NOMO-1 (cell line): ENCODE measurements around the gene KRTAP10-12.

Experiments used
- DNase-seq, 2 experiments: peaks; one replicate each; lab custom pipeline; 2025; ENCODE audit not compliant: unreplicated experiment in 2 of 2; lab: John Stamatoyannopoulos, UW

Gene KRTAP10-12

DNA sequence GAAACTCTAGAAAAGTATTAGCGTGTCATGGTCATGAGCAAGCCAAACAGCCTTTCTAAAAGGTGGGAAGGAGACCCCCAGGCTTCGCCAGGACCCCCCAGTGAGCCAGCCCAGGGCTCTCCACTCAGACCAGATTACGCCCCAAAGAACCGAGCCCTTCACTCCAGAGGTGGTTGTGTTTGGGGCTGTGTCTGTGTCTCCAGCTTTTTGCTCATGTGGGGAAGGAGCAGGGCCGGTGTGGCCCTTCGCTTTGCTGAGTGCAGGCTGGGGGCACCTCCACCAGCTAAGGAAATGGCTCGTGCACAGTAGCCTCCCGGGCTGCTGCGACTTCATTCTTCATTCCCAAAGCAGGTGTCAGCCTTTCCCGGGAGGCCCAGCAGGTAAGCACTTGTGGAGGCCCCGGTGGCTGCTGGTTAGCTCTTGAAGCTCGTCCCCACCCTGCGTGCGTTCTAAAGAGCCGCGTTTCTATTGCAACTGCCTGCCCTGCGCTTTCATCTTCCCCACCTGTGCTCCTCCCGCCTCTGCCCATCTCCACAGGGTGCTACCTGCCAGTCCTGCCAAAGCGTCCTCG lies 13.9 kb downstream of the KRTAP10-12 start:
- DNase-seq, result no peak

DNA sequence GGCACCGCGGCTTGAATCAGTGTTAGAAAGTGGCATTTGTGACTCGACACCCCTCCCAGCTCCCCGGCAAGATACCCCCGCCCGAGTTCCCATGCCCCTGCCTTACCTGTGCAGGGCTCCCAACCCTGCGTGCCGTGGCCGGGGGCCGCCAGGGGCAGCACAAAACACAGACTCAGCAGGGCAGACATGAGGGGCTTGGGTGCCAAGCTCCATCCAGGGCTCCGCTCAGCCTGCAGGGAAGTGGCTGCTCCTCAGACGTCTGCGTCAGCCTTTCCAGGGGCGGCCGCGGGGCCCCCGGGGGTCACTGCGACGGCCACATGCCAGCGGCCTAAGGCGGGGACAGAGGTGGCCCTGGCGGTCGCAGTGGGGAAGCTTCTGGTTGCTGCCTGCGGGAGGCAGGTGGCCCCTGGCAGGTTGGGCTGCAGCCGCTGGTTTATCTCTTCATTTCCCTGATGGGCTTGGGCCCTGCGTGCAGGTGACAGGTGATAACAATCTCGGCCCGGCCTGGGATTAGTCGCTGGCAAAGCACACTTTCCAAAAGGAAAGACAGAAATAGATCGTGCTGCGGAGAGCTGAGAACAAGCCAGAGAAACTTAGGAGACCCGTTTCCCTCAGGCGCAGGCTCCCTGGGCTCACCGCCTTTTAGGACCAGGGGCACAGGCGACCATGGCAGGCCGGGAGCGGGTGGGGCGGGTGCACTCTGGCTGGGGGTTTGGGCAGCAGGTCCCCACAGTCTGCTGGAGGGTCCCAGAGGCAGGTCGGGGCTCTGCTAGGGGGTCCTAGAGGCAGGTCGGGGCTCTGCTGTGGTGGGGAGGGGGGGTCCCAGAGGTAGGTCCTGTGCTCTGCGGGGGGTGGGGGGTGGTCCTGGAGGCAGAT lies 14.6 kb downstream of the KRTAP10-12 start, which contains the start of gene TSPEAR:
TSPEAR (minus strand) TSS at position 246 of the 876 bp plus-strand sequence; CDS start at position 188, 58 bp downstream.
- DNase-seq, result no peak

DNA sequence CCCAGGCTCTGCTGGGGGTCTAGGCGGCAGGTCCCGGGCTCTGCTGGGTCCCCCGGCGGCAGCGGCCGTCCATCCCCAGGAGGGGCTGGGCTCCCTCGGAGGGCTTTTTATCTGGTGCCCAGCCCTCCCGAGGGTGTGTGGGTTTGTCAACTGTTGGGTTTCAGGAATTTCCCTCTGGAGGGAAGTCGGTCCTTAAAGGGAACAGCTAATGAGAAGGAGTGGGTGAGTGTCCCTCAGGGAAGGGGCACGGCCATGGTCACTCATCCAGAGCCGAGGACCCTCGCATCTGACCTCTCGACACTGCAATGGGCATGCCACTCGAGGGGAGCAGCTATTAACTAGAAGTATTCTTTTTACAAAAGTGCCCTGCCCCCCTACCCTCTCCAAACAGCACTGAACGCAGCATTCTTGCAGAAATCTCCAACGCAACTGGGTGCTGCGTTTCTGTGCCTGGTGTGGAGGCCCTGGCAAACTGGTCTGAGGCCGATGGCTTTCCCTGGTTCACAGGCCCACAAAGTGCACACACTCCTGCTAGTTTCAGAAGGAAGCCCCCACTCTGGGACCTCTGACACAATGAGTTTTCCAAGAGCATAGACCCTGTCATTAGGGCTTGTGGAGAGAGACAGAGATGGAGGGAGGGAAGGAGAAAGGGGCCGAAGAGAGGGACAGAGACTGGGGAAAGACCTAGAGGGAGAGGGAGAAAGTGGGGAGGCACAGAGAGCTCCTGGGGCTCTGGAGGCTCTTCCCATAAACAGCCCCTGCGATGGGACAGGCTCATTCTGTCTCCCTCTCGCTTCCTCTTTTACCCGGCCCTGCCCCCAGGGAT lies 15.4 kb downstream of the KRTAP10-12 start:
- no peak for DNase-seq

DNA sequence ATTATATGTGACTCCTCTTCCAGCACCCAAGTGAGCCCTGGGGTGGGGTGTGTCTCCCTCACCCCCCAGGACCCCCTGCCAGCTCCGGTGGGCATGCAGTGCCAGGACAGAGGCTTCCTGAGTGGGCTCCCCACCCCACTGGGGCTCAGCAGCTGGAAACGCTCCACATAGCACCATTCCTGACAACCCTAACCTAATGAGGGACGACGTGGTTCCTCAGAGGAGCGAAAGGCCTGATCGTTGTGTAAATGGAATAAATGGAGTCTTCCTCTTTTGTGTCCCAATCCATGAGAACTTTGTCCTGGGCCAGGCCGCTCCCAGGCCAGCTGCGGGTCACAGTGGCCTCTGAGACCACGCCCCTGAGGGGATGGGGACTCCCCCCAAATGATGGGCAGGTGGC lies 16.2 kb downstream of the KRTAP10-12 start:
- DNase-seq, result no peak

DNA sequence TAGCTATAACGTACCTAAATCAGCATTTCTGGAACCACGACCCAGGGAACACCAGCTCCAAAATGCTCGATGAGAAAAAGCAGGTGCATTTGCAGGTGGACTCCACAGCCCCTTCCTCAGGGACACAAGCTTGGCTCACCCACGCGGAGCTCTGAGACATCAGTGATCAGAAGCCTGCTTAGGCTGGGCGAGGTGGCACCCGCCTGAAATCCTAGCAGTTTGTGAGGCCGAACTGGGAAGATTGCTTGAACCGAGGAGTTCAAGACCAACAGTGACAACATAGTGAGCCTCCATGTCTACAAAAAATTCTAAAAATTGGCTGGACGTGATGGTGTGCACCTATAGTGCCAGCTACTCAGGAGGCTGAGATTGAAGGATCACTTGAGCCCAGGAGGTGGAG lies 16.9 kb downstream of the KRTAP10-12 start:
- no peak for DNase-seq

DNA sequence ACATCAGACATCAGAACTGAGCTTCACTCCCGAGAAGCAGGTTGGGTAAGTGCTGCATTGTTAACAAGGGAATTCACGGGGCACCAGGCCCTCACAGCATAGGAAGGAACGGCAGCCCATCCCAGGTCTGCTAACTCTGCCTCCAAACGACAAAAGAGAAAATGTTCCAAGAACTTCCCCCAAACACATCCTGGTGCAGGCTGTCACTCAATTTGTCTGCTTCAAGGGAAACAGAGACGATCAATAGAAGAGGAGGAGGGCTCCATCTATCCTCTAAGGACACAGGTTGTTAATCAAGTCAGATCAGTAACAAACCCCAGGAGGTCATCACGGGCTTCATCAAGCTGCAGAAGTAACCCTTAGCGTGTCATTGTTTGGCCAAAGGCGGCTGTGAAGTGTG lies 17.9 kb downstream of the KRTAP10-12 start:
- DNase-seq, result no peak

DNA sequence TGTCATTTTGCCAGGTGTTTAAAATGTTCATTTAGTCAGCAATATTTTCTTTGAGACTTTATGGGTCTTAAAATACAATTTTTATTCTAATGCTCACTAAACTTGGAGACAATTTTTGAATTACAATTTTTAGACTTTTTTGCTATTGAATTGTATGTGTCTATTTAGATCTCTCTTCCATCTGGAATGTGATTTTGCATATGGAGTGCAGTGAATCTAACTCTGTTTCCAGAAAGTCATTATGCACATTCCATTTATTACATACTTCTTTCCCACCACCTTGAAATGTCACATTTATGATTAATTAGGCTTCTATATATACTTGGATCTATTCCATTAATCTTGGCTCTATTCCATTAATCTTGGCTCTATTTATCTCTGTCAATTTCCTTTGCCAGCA lies 20.0 kb downstream of the KRTAP10-12 start:
- DNase-seq, result no peak

DNA sequence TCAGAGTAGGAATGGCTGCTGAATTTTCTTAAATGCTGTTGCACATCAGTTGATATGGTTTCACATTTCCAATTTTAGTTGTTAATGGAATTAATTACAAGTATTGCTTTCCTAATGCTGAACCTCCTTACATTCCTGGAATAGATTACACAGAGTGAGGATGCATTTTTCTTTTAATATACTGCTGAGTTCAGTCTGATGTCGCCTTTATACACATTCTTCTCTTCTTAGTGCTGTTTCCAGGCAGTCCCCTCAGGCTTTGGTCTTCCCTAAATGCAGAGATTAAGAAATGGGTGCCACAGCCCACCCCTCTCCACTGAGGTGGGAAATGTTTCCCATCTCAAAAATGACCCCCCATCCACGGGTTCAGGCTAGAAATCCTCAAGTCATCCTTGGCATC lies 21.1 kb downstream of the KRTAP10-12 start:
- no peak for DNase-seq

DNA sequence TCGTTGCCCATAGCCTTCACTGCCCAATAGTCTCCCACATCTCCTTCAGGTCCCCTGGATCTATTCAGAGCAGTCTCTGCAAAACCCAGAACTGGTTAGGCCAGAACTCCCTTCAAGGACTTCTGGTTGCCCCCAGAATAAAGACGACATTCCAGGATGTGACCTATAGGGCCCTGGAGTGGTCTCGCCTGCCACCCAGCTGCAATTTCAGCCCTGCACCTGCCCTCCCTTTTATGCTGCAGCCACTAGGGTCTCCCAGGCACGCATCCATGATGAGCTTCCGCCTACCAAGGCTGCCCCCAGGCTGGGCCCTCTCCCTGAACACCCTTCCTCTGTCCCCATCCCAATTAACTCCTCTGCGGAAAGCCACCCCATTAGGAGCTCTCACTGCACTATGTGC lies 21.6 kb downstream of the KRTAP10-12 start:
- DNase-seq, result no peak

DNA sequence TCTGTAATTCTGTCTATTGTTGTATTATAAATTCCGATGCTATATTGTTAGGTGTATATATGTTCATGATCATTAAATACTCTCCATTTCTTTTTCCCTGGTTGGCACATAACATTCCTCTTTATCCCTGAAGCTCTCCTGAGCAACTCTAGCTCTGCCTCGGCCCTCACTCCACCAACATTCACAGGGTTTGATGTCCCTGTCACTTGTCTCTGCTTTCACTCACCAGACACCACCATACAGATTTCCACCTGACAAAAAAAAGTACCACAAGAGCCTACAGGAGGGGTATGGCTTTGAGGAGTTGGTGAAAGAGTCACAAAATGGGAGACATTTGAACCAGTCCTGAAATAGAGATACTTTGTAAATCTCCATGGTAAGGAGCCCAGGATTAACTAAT lies 23.2 kb downstream of the KRTAP10-12 start:
- no peak for DNase-seq

DNA sequence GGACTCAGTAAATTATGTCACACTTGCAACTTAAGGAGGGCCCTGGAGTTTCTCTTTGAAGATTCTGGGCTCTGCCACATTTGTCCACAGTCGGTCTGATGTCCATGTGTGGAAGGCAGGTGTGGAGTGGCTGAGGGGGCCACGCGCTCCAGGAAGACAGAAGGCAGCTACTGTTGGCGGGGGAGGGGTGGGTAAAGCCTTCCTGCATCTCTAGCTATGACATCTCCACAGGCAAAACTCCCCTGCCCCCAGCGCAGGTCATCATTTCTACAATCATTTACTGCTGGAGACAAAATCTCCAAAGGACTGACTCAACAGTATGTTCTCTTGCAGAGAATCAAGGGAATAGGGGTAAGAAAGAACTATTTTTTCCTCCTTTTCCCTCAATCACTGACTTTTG lies 25.8 kb downstream of the KRTAP10-12 start:
- DNase-seq, result no peak

DNA sequence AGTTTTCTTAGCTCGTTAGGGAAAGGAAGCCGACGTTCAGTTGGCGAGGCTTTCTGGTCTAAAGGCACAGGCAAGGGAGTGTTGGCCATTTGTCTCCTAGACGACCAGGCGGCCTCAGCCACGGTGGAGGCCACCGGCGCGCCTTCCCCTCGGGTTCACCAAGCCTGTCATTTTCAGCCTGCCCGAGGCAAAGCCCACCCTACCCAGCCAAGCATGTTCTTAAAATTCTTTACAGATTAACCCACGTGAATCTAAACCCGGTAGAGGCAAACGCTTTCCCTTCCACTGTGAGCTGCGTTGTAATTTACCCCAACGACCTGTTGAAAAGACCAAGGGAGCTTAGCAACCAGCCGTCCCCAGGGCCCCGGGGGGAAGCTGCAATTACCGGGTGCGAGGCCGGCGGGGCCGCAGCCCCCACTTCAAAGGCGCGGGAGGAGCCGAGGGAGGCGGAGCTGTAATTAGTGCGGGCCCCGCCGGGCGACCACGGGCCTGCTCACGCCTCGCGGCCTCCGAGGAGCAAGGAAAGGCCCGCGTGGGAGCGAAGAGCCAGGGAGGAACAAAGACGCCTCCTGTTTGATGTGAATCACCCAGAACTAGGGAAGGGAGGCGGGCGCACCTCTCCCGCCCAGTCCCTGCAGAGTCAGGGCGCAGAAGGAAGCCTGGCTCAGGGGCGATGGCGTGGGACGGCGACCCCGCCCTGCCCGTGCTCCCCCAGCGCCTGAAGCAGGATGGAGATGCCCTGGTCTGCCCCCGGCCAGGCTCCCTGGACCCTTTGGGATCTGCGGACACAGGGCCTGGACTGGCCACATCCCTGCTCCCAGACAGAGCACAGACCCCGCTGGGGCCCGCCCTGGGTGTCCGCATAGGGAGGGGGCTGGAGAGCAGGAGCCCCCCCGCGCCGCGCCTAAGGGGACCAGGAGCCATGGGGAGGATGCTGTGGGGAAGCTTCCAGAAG lies 26.5 kb downstream of the KRTAP10-12 start:
- DNase-seq, result no peak

DNA sequence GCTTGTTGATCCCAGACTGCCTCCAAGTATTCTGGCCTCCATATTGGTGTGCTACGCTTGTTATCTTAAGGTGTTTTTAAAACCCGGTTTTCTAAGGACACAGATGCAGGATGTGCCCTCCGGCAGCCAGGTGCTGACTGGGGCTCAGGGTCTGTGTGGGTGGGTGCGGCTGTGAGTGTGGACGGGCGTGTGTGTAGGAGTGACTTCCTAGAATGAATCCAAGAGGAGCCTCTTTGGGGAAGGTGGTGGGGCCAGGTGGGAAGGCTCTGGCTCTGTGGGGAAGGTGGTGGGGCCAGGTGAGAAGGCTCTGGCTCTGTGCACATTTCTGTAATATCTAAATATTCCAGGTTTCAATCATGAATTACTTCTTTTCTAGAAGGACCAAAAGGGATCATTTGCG lies 27.2 kb downstream of the KRTAP10-12 start:
- DNase-seq, result no peak

DNA sequence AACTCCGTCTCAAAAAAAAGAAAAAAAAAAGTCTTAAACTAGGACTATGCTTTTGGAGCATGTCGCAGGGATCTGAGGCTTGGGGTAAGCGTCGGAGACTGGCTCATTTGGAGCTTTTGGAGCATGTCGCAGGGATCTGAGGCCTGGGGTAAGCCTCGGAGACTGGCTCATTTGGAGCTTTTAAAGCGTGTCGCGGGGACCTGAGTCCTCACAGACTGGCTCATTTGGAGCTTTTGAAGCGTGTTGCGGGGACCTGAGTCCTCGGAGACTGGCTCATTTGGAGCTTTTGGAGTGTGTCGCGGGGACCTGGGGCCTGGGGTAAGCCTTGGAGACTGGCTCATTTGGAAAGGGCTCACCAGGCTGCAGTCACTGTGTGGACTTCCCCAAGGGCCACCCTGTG lies 28.0 kb downstream of the KRTAP10-12 start:
- no peak for DNase-seq

DNA sequence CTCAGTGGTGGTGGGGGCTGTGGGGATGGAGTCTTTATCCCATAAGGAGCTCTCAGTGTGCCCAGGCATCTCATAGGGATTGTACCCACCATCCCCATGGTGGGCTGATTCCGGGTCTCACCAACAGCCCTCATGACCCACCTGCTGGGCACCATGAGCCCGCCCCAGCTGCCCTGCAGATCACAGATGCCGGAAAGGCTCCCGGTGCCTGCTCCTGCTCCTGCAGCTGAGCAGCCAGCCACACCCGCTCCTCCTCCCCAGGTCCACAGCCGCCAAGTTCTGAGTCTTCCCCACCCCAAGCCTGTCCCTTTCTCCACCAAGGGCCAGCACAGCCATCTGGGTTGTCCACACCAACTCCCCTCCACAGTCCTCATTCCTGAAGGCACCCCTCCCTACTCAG lies 29.9 kb downstream of the KRTAP10-12 start:
- DNase-seq, result no peak

DNA sequence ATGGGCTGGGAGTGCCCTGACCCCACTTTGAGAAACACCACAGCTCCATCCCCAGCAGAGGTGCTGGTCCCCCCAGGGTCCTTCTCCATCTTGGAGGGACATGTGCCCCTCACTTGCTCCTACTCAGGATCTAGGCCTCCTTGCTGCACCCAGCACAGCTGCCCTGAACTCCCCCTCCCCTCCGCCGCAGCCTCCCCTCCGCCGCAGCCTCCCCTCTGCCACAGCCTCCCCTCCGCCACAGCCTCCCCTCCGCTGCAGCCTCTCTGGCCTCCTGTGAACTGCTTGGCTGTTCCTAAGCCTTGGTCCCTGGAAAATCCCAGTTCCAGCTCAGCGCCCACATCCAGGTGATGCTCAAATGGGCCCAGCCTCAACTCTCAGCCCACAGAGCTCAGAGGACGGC lies 30.3 kb downstream of the KRTAP10-12 start:
- DNase-seq, result no peak

DNA sequence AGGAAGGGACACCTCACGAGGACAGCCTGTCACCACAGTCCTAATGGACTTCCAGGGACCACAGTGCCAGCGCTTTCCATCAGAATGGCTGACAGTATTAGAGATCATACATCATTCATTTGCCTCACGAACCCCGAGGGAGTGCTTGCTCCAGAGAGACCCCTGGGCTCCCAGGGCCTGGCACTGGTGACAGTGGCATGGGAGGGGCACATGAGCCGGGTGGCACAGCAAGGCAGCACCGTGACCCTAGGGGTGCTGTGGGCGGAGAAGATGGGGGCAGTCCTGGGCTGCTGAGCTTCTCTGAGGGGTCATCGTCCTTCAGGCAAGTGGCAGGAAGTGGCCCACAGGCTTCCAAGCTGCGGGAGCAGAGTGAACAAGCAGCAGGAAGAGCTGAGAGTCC lies 30.8 kb downstream of the KRTAP10-12 start:
- no peak for DNase-seq

DNA sequence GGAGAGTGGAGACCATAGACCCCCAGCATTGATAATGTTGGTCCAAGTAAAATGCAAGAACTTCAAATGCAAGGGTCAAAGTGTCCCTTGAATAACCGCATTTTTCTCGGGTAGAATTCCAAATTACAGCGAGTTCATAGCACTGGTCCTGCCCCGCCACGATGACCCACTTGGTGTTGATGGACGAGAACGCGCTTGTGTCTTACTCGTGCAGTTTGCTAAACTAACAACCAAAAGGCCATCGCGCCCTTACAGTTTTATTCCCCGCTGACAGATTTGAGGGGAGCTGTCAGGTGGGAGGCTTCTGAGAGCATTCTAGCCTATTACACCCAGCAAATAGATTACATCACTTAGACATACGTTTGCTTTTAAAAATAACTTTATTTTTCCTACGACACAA lies 31.7 kb downstream of the KRTAP10-12 start:
- DNase-seq, result no peak

DNA sequence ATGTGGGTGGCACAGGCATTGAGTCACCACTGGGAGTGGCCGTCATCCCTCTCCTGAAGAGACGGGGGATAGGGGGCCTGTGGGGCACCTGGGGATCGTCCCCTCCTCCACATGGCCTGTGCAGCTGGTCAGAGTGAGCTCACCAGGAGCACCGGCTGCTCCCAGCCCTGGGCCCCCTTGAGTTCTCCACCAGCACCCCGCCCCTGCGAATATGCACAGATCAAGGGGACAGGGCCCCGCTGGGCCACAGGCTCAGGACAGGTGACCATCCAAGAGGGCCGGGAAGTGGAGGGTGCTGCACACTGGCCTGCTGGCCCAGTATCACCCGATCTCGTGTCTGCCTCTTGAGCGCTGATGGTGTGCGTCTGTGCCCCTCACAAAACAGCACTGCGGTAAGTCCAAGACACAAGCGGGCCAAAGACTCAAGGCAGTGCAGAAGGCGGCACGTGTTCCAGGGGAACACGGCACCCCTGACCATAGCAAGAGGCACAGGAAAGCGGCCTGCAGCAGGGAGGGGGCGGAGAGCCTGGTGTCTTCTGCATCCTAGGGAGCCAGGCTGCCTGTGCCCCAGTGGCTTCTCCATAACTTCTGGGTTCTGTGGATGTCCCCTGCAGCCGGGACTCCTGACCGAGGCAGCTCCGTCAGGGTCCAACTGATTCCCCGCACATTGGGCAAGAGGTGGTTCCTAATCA lies 32.5 kb downstream of the KRTAP10-12 start:
- DNase-seq, result no peak

DNA sequence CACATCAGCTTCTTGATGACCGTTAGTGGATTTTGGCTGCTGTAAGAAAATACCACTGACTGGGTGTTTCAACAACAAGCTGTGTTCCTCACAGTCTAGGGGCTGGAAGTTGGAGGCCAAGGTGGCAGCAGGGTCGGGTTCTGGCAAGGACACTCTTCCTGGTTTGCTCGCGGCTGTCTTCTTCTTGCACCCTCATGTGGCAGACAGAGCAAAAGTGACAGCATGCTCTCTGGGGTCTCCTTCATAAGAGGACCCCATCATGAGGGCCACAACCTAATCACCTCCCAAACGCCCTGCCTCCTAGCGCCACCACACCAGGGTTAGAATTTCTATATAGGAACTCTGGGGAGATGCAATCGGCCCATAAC lies 33.0 kb downstream of the KRTAP10-12 start:
- DNase-seq, result no peak
